Brain pericyte (primary cell): ENCODE results near the gene TATDN2.
"Not testable (repeated sequence)": the region's sequence is repeated elsewhere in the genome, so short reads cannot be mapped to it uniquely, and the experiment has no call there.

Source experiments
- DNase-seq: peaks from one replicate; pipeline ENCODE4 v3.0.0-alpha.2; 2012; ENCODE audit warnings: low read depth, low spot score

The TATDN2 gene

GRCh38 chr3:10235551-10235950 is 12.7 kb upstream of the TATDN2 start:
- no peak for DNase-seq

GRCh38 chr3:10238345-10239183 is 9.7 kb upstream of the TATDN2 start:
- DNase-seq, result no peak

DNA sequence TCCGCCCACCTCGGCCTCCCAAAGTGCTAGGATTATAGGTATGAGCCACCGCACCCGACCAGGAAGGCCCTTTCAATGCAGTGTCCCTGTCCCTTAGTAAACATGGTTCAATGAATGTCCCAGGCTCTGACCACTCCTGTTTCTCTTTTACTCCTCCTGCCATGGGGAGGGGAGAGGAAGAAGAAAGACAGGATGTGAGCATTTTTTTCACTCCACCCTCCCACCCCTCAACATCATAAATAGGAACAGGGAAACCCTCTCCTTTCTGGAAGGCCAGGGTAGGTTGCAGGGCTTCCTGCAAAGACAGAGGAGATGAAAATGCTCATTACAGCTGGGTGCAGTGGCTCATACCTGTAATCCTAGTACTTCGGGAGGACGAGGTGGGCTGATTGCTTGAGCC is 7.5 kb upstream of the TATDN2 start:
- DNase-seq, result no peak

GRCh38 chr3:10242182-10243065 is 5.8 kb upstream of the TATDN2 start:
- no peak for DNase-seq

GRCh38 chr3:10244009-10244408 is 4.2 kb upstream of the TATDN2 start:
- no peak for DNase-seq

- DNase-seq, result no peak
These were observed 3.1 kb upstream of the TATDN2 start for GRCh38 chr3:10245081-10245712.

- DNase-seq, result no peak
These were observed 528 bp upstream of the TATDN2 start for GRCh38 chr3:10247679-10248183.

DNA sequence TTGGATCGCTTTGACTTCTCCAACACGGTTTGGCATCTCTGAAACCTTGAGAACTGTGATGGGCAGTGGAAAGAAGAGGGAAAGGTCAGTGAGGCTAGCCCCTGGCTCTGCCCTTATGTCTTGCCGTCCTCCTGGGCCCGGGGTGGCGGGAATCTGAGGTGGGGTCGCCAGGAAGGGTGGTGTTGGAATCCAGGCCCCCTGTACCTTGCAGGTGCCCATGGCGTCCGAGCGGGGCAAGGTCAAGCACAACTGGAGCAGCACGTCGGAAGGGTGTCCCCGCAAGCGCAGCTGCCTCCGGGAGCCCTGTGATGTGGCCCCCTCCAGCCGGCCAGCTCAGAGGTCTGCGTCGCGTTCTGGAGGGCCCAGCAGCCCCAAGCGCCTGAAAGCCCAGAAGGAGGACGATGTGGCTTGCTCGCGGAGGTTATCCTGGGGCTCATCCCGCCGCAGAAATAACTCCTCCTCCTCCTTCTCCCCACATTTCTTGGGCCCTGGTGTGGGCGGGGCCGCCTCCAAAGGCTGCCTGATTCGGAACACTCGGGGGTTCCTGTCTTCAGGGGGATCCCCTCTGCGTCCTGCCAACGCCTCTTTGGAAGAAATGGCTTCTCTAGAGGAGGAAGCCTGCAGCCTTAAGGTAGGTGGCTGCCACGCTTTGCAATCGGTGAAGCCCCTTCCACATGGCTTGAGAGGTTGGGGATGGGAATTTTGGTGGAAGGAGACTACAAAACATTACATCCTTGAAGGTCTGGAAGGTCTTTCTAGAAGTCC is 907 bp downstream of the TATDN2 start:
- DNase-seq, result no peak

- DNase-seq, result no peak
These were observed 1.6 kb downstream of the TATDN2 start for GRCh38 chr3:10249833-10250232.

- no peak for DNase-seq
These were observed 2.7 kb downstream of the TATDN2 start for GRCh38 chr3:10251006-10251405.

GRCh38 chr3:10253731-10254130 is 5.5 kb downstream of the TATDN2 start:
- no peak for DNase-seq

GRCh38 chr3:10255835-10256234 is 7.6 kb downstream of the TATDN2 start:
- no peak for DNase-seq

DNA sequence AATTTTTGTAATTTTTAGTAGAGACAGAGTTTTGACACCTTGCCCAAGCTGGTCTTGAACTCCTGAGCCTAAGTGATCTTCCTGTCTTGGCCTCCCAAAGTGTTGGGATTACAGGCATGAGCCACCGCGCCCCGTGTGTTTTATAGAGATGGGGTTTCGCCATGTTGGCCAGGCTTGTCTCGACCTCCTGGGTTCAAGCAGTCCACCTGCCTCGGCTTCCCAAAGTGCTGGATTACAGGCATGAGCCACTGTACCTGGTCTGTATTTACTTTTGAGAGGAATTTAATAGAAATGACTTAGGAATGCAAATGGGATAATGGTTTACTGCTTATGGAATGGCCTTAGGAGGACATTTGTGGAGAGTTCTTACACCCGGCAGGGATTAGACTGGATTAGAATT is 10.8 kb downstream of the TATDN2 start:
- no peak for DNase-seq

DNA sequence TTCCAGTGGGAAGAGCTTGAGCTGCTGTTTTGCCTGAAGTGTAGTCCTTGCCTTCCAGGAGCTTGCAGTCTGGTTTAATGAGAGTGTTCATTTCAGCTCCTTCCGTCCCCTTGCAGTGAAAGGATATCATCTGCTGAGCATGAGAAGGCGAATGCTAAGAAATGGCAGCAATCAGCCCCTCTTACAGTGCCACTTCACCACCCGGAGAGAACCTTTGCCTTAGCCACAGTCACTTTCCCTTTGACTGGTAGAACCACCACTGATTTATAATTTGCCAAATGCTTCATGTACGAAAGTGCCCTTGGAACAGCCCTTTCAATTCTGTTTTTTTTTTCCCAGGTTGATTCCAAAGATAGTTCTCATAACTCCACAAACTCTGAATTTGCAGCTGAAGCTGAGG is 11.5 kb downstream of the TATDN2 start:
- no peak for DNase-seq

- DNase-seq, result no peak
These were observed 12.0 kb downstream of the TATDN2 start for GRCh38 chr3:10260211-10260701.

DNA sequence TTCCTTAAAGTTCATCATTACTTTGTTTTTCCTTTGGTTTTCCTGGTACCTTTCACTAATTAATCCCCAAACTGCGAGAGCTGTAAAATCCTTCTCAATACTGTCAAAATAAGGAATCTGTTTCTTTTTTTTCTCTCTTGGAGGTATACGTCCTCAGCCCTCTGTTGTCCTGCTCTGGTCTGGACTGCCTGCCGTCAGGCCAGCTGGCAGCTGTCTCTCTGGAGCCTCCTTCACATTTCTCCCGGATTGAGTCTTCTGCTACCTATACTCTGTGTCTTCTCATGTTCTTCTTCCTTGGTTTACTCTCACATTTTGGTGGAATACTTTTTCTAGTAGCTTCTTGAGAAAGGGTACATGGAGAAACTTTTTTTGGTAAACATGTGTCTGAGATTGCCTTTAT is 13.8 kb downstream of the TATDN2 start:
- no peak for DNase-seq

GRCh38 chr3:10263646-10264363 is 15.5 kb downstream of the TATDN2 start:
- no peak for DNase-seq

- no peak for DNase-seq
These were observed 17.6 kb downstream of the TATDN2 start for GRCh38 chr3:10265833-10266232.

- DNase-seq, result not testable (repeated sequence)
These were observed 18.7 kb downstream of the TATDN2 start for GRCh38 chr3:10266936-10267335.

GRCh38 chr3:10268116-10268515 is 19.9 kb downstream of the TATDN2 start:
- no peak for DNase-seq
